CD14-positive monocyte (primary cell): ENCODE data around the gene NR4A1. TPM values are rescaled to one million over a fixed set of nuclear protein-coding genes. Genes with fewer than 3 reads are reported as not detected.

Experiments used
- DNase-seq, 3 donors: peaks; one replicate each; pipeline ENCODE4 v3.0.0-alpha.2; 2011 to 2022
- H2AFZ ChIP-seq: 2 replicates; pipeline ENCODE4 v1.6.0; 2012; ENCODE audit warnings: mild to moderate bottlenecking, low read depth, low read length, inconsistent platforms; ENCODE audit not compliant: insufficient read depth, poor library complexity, severe bottlenecking
- H3K27ac ChIP-seq, 2 donors: 1 replicate in 1 of 2; 2 replicates in 1 of 2; pipeline ENCODE4 v1.5.1; 2012 to 2013; ENCODE audit warnings: low read length in 2 of 2, control low read depth in 1 of 2, inconsistent platforms in 1 of 2, low read depth in 1 of 2, mild to moderate bottlenecking in 1 of 2
- H3K27me3 ChIP-seq, 2 donors: one replicate each; pipeline versions ENCODE4 v1.6.0 to v1.6.1; 2011 to 2013; ENCODE audit warnings: low read length in 2 of 2; ENCODE audit not compliant: control insufficient read depth in 2 of 2, insufficient read depth in 2 of 2
- H3K36me3 ChIP-seq, 2 donors: replicated peaks in 1 of 2; 1 replicate in 1 of 2; 2 replicates in 1 of 2; pipeline versions ENCODE4 v1.5.1 to v1.6.1; 2012 to 2013; ENCODE audit warnings: low read length in 2 of 2, control low read depth in 1 of 2, inconsistent platforms in 1 of 2, mild to moderate bottlenecking in 1 of 2; ENCODE audit not compliant: insufficient read depth in 2 of 2, control insufficient read depth in 1 of 2
- H3K4me1 ChIP-seq, 2 donors: 1 replicate in 1 of 2; 2 replicates in 1 of 2; pipeline versions ENCODE4 v1.5.1 to v1.6.1; 2012 to 2013; ENCODE audit warnings: low read length in 2 of 2, control low read depth in 1 of 2, inconsistent platforms in 1 of 2, mild to moderate bottlenecking in 1 of 2, moderate library complexity in 1 of 2; ENCODE audit not compliant: insufficient read depth in 2 of 2, control insufficient read depth in 1 of 2
- H3K4me2 ChIP-seq: replicated peaks from 2 replicates; pipeline ENCODE3; 2012; ENCODE audit warnings: low read length, moderate library complexity, mild to moderate bottlenecking; ENCODE audit not compliant: poor library complexity, severe bottlenecking; ENCODE audit errors: extremely low read depth
- H3K4me3 ChIP-seq, 3 experiments: fragments of 200-600 bp in 1 of 3; sonication (generic) in 1 of 3; replicated peaks in 1 of 3; 1 replicate in 2 of 3; 2 replicates in 1 of 3; pipeline ENCODE4 v1.5.1; 2011 to 2013; ENCODE audit warnings: low read length in 3 of 3, mild to moderate bottlenecking in 3 of 3, control low read depth in 2 of 3, low read depth in 2 of 3, inconsistent platforms in 1 of 3, moderate library complexity in 1 of 3
- H3K79me2 ChIP-seq: 2 replicates; pipeline ENCODE4 v1.6.0; 2012; ENCODE audit warnings: mild to moderate bottlenecking, control low read depth, inconsistent platforms, low read length, moderate library complexity; ENCODE audit not compliant: insufficient read depth
- H3K9ac ChIP-seq: 2 replicates; pipeline ENCODE4 v1.6.0; 2017; ENCODE audit warnings: low read length, mild to moderate bottlenecking; ENCODE audit not compliant: insufficient read depth, poor library complexity, severe bottlenecking
- H3K9me3 ChIP-seq, 2 donors: replicated peaks in 1 of 2; 1 replicate in 1 of 2; 2 replicates in 1 of 2; pipeline versions ENCODE4 v1.5.1 to v1.6.1; 2012 to 2013; ENCODE audit warnings: low read length in 2 of 2, control low read depth in 1 of 2; ENCODE audit not compliant: control insufficient read depth in 1 of 2, insufficient read depth in 1 of 2
- H4K20me1 ChIP-seq: 2 replicates; pipeline ENCODE4 v1.6.0; 2012; ENCODE audit warnings: mild to moderate bottlenecking, low read length, control low read depth, moderate library complexity; ENCODE audit not compliant: insufficient read depth
- H3K27ac Mint-ChIP-seq, 7 donors: one replicate each; pipeline ENCODE4 v1.8.0; 2020; ENCODE audit warnings: mild to moderate bottlenecking in 7 of 7, mixed read lengths in 7 of 7, moderate library complexity in 6 of 7, inconsistent platforms in 2 of 7
- H3K27me3 Mint-ChIP-seq, 3 donors: one replicate each; pipeline ENCODE4 v1.8.0; 2021 to 2022; ENCODE audit warnings: low read depth in 3 of 3, mild to moderate bottlenecking in 3 of 3, mixed read lengths in 3 of 3, moderate library complexity in 3 of 3, inconsistent platforms in 1 of 3
- H3K36me3 Mint-ChIP-seq, 2 donors: one replicate each; pipeline ENCODE4 v1.8.0; 2020; ENCODE audit warnings: mixed read lengths in 2 of 2, inconsistent platforms in 1 of 2, mild to moderate bottlenecking in 1 of 2
- H3K4me1 Mint-ChIP-seq: one replicate; pipeline ENCODE4 v1.8.0; 2020; ENCODE audit warnings: mild to moderate bottlenecking, mixed read lengths
- H3K4me3 Mint-ChIP-seq, 2 donors: one replicate each; pipeline ENCODE4 v1.8.0; 2020; ENCODE audit warnings: mild to moderate bottlenecking in 2 of 2, mixed read lengths in 2 of 2, moderate library complexity in 1 of 2
- H3K9me3 Mint-ChIP-seq, 7 donors: one replicate each; pipeline ENCODE4 v1.8.0; 2020 to 2022; ENCODE audit warnings: mixed read lengths in 7 of 7, mild to moderate bottlenecking in 6 of 7, moderate library complexity in 6 of 7, inconsistent platforms in 2 of 7
- CTCF ChIP-seq: fragments of 200-600 bp; IDR thresholded peaks from one replicate; pipeline ENCODE4 v1.8.0; 2022; ENCODE audit warnings: antibody characterized with exemption, mild to moderate bottlenecking
- WGBS: methylation state at CpG from one replicate; pipeline ENCODE4 v1.1.5; 2013; ENCODE audit warnings: missing lambda C conversion rate; ENCODE audit not compliant: insufficient coverage; 5-methylcytosine and 5-hydroxymethylcytosine counted together
- intact Hi-C, 2 donors: fragments of 100-400 bp; cut with micrococcal nuclease; formaldehyde crosslinking; loops; one replicate each; pipeline versions ENCODE4 v1.15.0 to v1.15.1; 2023
- polyA plus RNA-seq, 3 donors: library from polyadenylated mRNA; depleted of rRNA in 1 of 3; unstranded in 2 of 3; stranded (reverse) in 1 of 3; fragments of 300-500 nt in 2 of 3; fragments of >200 nt in 1 of 3; fragmentation: Illumina TruSeq in 2 of 3; gene quantifications; 1 replicate in 2 of 3; 2 replicates in 1 of 3; pipeline ENCODE4 v1.2.3, GENCODE V29; 2012 to 2021

NR4A1 gene
- polyA plus RNA-seq, 3 donors: 10.1 to 1,297 (median 41.4) TPM

- Histone ChIP-seq H2AFZ (no peak overlapping the region), H3K79me2 (no peaks in the 10 kb centered on the region), H3K4me3 (peak overlapping the region; percentile 55 to 90 (median 59)), H3K27ac (peak overlapping the region in 1 of 2 donors; percentile 68), H3K4me1 (peaks cover 33 to 50% of the 10 kb centered on the region in 2 donors), H3K9ac (peak overlapping the region; percentile 86), H3K36me3 (no peaks in the 10 kb centered on the region), H3K4me2 (peak overlapping the region; percentile 86), H4K20me1 (peaks cover 41% of the 10 kb centered on the region), H3K27me3 (peaks cover 9 to 32% of the 10 kb centered on the region in 2 donors), H3K9me3 (no peaks in the 10 kb centered on the region)
- H3K4me1 Mint-ChIP-seq: peaks cover 46% of the 10 kb centered on the region
- WGBS: 0% methylated on average over 1 of the region's 5 CpGs
- TF ChIP-seq CTCF: no peak
- peak overlapping the region in 5 of 7 donors; percentile 82 to 92 (median 86) for H3K27ac Mint-ChIP-seq
- peaks cover 0 to 20% (median 8%) of the 10 kb centered on the region in 7 donors for H3K9me3 Mint-ChIP-seq
- H3K36me3 Mint-ChIP-seq: peaks cover 23 to 30% of the 10 kb centered on the region in 2 donors
- peak overlapping the region; percentile 89 to 95 for H3K4me3 Mint-ChIP-seq
- peaks cover 30 to 48% (median 47%) of the 10 kb centered on the region in 3 donors for H3K27me3 Mint-ChIP-seq
- no peak for DNase-seq
- intact Hi-C loops: no loop called here
Measured at GRCh38 chr12:52007982-52008510, 43.2 kb upstream of the NR4A1 start.

GRCh38 chr12:52009081-52009751 is 42.0 kb upstream of the NR4A1 start:
- Histone ChIP-seq H3K36me3 (no peaks in the 10 kb centered on the region), H3K27ac (no peak overlapping the region), H3K4me3 (peak overlapping the region in 1 of 3 experiments; percentile 90), H3K79me2 (no peaks in the 10 kb centered on the region), H2AFZ (no peak overlapping the region), H4K20me1 (peaks cover 46% of the 10 kb centered on the region), H3K9ac (no peak overlapping the region), H3K4me1 (peaks cover 33 to 46% of the 10 kb centered on the region in 2 donors), H3K9me3 (no peaks in the 10 kb centered on the region), H3K27me3 (peaks cover 9 to 32% of the 10 kb centered on the region in 2 donors), H3K4me2 (peak overlapping the region; percentile 86)
- intact Hi-C loops: no loop called here
- peak overlapping the region; percentile 89 to 95 for H3K4me3 Mint-ChIP-seq
- H3K27ac Mint-ChIP-seq: peak overlapping the region in 4 of 7 donors; percentile 37 to 86 (median 52)
- peaks cover 42% of the 10 kb centered on the region for H3K4me1 Mint-ChIP-seq
- TF ChIP-seq CTCF: no peak
- WGBS: 93% methylated on average over 3 of the region's 10 CpGs
- peaks cover 23 to 30% of the 10 kb centered on the region in 2 donors for H3K36me3 Mint-ChIP-seq
- peaks cover 0 to 20% (median 8%) of the 10 kb centered on the region in 7 donors for H3K9me3 Mint-ChIP-seq
- peaks cover 27 to 47% (median 46%) of the 10 kb centered on the region in 3 donors for H3K27me3 Mint-ChIP-seq
- DNase-seq: no peak
